D721Med (cell line): ENCODE data around the gene RNF144B.

ENCODE experiments used
- DNase-seq: peaks from one replicate; pipeline ENCODE4 v3.0.0; 2011; ENCODE audit warnings: low spot score; ENCODE audit not compliant: insufficient read length
- FAIRE-seq: peaks from 2 replicates; lab custom pipeline; 2011; peaks lifted over from hg19 to GRCh38; lab: Jason Lieb, UNC
- CTCF ChIP-seq: IDR thresholded peaks from 2 replicates; pipeline ENCODE4 v1.5.1; 2012; ENCODE audit warnings: mild to moderate bottlenecking, control low read depth; ENCODE audit not compliant: insufficient read depth; ENCODE audit errors: missing control alignments

Gene RNF144B

GRCh38 chr6:18436341-18436740 is 49.2 kb downstream of the RNF144B start:
- DNase-seq (no peak), FAIRE-seq (no peak)

GRCh38 chr6:18439581-18439980 is 52.4 kb downstream of the RNF144B start:
- FAIRE-seq (no peak), DNase-seq (no peak)
- TF ChIP-seq CTCF = no peak

More at GRCh38 chr6:18436341-18436740, 49.2 kb downstream of the RNF144B start:
- no peak for TF ChIP-seq CTCF

- no peak for TF ChIP-seq CTCF
- no peak for FAIRE-seq
Observed at GRCh38 chr6:18441251-18441979, 54.3 kb downstream of the RNF144B start.

GRCh38 chr6:18444111-18444510 is 57.0 kb downstream of the RNF144B start:
- TF ChIP-seq CTCF = no peak
- DNase-seq = no peak
- FAIRE-seq = no peak

More at GRCh38 chr6:18441251-18441979, 54.3 kb downstream of the RNF144B start:
- no peak for DNase-seq

GRCh38 chr6:18445228-18445627 is 58.1 kb downstream of the RNF144B start:
- FAIRE-seq (no peak), DNase-seq (no peak)
- no peak for TF ChIP-seq CTCF

GRCh38 chr6:18446771-18447170 is 59.6 kb downstream of the RNF144B start:
- TF ChIP-seq CTCF = no peak

GRCh38 chr6:18447552-18447951 is 60.4 kb downstream of the RNF144B start:
- FAIRE-seq (no peak), DNase-seq (no peak)
- TF ChIP-seq CTCF = no peak

More at GRCh38 chr6:18446771-18447170, 59.6 kb downstream of the RNF144B start:
- FAIRE-seq (no peak), DNase-seq (no peak)
